Ovary (tissue), 3 donors: Measurements from ENCODE around the gene MICOS13.

Source experiments
- EP300 ChIP-seq: sonication (generic); formaldehyde crosslinking; IDR thresholded peaks from one replicate; pipeline ENCODE4 v1.6.1; 2017; ENCODE audit warnings: antibody characterized with exemption
- POLR2A ChIP-seq: fragments of 450-650 bp; IDR thresholded peaks from one replicate; pipeline ENCODE4 v1.6.1; 2017; ENCODE audit warnings: antibody characterized with exemption, mild to moderate bottlenecking, moderate library complexity
- TF ChIP-seq, protein P1 (sequence below), 3 donors: fragments of 450-650 bp in 2 of 3; fragments of 200-600 bp in 1 of 3; IDR thresholded peaks; one replicate each; pipeline versions ENCODE4 v1.5.1 to v1.8.0; 2016 to 2022; ENCODE audit warnings: antibody characterized with exemption in 3 of 3, mild to moderate bottlenecking in 1 of 3
- donor health status: DM: no; HTN: no; CAD: no.

DNA sequence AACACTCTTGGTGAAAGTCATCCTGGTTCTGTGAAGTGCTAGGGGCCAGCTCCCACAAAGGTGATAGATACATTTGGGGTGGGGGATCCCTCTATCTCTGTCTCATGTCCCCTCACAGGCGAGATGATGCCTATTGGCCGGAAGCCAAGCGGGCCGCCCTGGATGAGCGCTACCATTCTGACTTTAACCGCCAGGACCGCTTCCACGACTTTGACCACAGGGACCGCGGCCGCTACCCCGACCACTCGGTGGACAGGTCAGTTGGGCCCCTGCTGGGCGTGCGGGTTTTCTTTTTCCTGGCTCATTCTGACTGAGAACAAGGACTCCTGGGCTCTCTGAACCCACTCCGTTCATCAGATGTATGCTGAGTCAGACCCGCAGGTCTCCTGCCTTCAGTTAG is 16.4 kb downstream of the MICOS13 start:
- TF ChIP-seq, protein P1, sequence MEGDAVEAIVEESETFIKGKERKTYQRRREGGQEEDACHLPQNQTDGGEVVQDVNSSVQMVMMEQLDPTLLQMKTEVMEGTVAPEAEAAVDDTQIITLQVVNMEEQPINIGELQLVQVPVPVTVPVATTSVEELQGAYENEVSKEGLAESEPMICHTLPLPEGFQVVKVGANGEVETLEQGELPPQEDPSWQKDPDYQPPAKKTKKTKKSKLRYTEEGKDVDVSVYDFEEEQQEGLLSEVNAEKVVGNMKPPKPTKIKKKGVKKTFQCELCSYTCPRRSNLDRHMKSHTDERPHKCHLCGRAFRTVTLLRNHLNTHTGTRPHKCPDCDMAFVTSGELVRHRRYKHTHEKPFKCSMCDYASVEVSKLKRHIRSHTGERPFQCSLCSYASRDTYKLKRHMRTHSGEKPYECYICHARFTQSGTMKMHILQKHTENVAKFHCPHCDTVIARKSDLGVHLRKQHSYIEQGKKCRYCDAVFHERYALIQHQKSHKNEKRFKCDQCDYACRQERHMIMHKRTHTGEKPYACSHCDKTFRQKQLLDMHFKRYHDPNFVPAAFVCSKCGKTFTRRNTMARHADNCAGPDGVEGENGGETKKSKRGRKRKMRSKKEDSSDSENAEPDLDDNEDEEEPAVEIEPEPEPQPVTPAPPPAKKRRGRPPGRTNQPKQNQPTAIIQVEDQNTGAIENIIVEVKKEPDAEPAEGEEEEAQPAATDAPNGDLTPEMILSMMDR (IDR thresholded peaks at IDR 0.05): no peak
- TF ChIP-seq POLR2A (no peak), EP300 (no peak)
